CD4-positive, CD25-positive, alpha-beta regulatory T cell (primary cell): ENCODE measurements around the gene KANK2. TPM values are rescaled to one million over a fixed set of nuclear protein-coding genes. Genes with fewer than 3 reads are reported as not detected.
A peak's percentile ranks its signal among the peaks of the same experiment; 100 is the strongest.

ENCODE experiments used
- ATAC-seq, 2 donors: fragments of 150-1000 bp; cut with Tn5 transposase; one replicate each; pipeline ENCODE4 v1.10.0; 2021; ENCODE audit warnings: low read depth in 2 of 2, moderate number of reproducible peaks in 2 of 2, moderate library complexity in 1 of 2
- DNase-seq, 3 donors: peaks; one replicate each; pipeline versions ENCODE4 v3.0.0 to v3.0.0-alpha.2; 2012 to 2022; ENCODE audit warnings: mixed read lengths in 1 of 3
- H3K27ac ChIP-seq: one replicate; pipeline ENCODE4 v1.7.0; 2013; ENCODE audit warnings: mild to moderate bottlenecking, low read length; ENCODE audit not compliant: insufficient read depth, poor library complexity, severe bottlenecking
- H3K27me3 ChIP-seq: one replicate; pipeline ENCODE4 v1.7.0; 2013; ENCODE audit warnings: low read length; ENCODE audit not compliant: control insufficient read depth, insufficient read depth
- H3K36me3 ChIP-seq: one replicate; pipeline ENCODE4 v1.7.0; 2013; ENCODE audit warnings: mild to moderate bottlenecking, low read length, moderate library complexity; ENCODE audit not compliant: control insufficient read depth, insufficient read depth
- H3K4me1 ChIP-seq: 2 replicates; pipeline ENCODE4 v1.7.0; 2013; ENCODE audit warnings: mild to moderate bottlenecking, low read length; ENCODE audit not compliant: insufficient read depth, control insufficient read depth, poor library complexity, severe bottlenecking
- H3K4me3 ChIP-seq: one replicate; pipeline ENCODE4 v1.7.0; 2013; ENCODE audit warnings: low read depth, mild to moderate bottlenecking, low read length, moderate library complexity
- H3K9me3 ChIP-seq, 2 experiments: 1 replicate in 1 of 2; 2 replicates in 1 of 2; pipeline ENCODE4 v1.7.0; 2013; ENCODE audit warnings: low read length in 2 of 2, mild to moderate bottlenecking in 1 of 2, moderate library complexity in 1 of 2; ENCODE audit not compliant: control insufficient read depth in 2 of 2
- H3K27ac Mint-ChIP-seq, 3 donors: one replicate each; pipeline ENCODE4 v1.8.0; 2020 to 2022; ENCODE audit warnings: mild to moderate bottlenecking in 3 of 3, mixed read lengths in 3 of 3, moderate library complexity in 2 of 3
- H3K27me3 Mint-ChIP-seq: one replicate; pipeline ENCODE4 v1.8.0; 2022; ENCODE audit warnings: mild to moderate bottlenecking, mixed read lengths
- H3K36me3 Mint-ChIP-seq: one replicate; pipeline ENCODE4 v1.8.0; 2020; ENCODE audit warnings: mixed read lengths
- H3K4me1 Mint-ChIP-seq, 4 donors: one replicate each; pipeline ENCODE4 v1.8.0; 2020 to 2022; ENCODE audit warnings: mixed read lengths in 4 of 4, mild to moderate bottlenecking in 1 of 4
- H3K4me3 Mint-ChIP-seq, 4 donors: one replicate each; pipeline ENCODE4 v1.8.0; 2020 to 2022; ENCODE audit warnings: mild to moderate bottlenecking in 4 of 4, mixed read lengths in 4 of 4, moderate library complexity in 3 of 4
- H3K9me3 Mint-ChIP-seq, 7 donors: one replicate each; pipeline ENCODE4 v1.8.0; 2020 to 2022; ENCODE audit warnings: mixed read lengths in 7 of 7, mild to moderate bottlenecking in 3 of 7, moderate library complexity in 2 of 7
- polyA plus RNA-seq, 4 donors: library from polyadenylated mRNA; unstranded; fragments of 300-500 nt; fragmentation: Illumina TruSeq; gene quantifications; one replicate each; pipeline ENCODE4 v1.2.3, GENCODE V29; 2021
- total RNA-seq: library from RNA; stranded (reverse); gene quantifications from one replicate; pipeline ENCODE4 v1.2.3, GENCODE V29; 2022

Gene KANK2
- total and polyA plus RNA-seq, 5 donors from 2014 or later: 0.16 to 0.74 (median 0.40) TPM; not detected in 1

- H3K27me3 Mint-ChIP-seq: no peaks in the 10 kb centered on the region
- Histone ChIP-seq H3K27me3 (no peaks in the 10 kb centered on the region), H3K4me1 (no peaks in the 10 kb centered on the region), H3K27ac (no peak within 1 kb of the TSS), H3K9me3 (peaks cover 6 to 15% of the 10 kb centered on the region in 2 experiments), H3K4me3 (no peak within 1 kb of the TSS), H3K36me3 (no peaks in the 10 kb centered on the region)
- DNase-seq (no peak), ATAC-seq (no peak)
- no peak within 1 kb of the TSS for H3K27ac Mint-ChIP-seq
- H3K4me3 Mint-ChIP-seq: no peak within 1 kb of the TSS
- H3K4me1 Mint-ChIP-seq: peaks cover 0 to 8% (median 3%) of the 10 kb centered on the region in 4 donors
- no peaks in the 10 kb centered on the region for H3K36me3 Mint-ChIP-seq
- H3K9me3 Mint-ChIP-seq: peaks cover 0 to 11% (median 3%) of the 10 kb centered on the region in 7 donors
Measured at GRCh38 chr19:11239377-11240000, 42.1 kb upstream of the KANK2 start, which contains the start of gene ANGPTL8. Gene ANGPTL8 (plus strand): TSS chr19:11239619. CDS start chr19:11239638, 19 bp downstream.

GRCh38 chr19:11238781-11239376 is 41.5 kb upstream of the KANK2 start:
- H3K27me3 Mint-ChIP-seq: no peaks in the 10 kb centered on the region
- no peaks in the 10 kb centered on the region for H3K36me3 ChIP-seq
- H3K4me1 Mint-ChIP-seq: peaks cover 0 to 8% (median 3%) of the 10 kb centered on the region in 4 donors
- peaks cover 6 to 15% of the 10 kb centered on the region in 2 experiments for H3K9me3 ChIP-seq
- H3K27me3 ChIP-seq: no peaks in the 10 kb centered on the region
- H3K27ac ChIP-seq: no peak overlapping the region
- DNase-seq (no peak), ATAC-seq (no peak)
- no peak overlapping the region for H3K27ac Mint-ChIP-seq
- H3K4me1 ChIP-seq: no peaks in the 10 kb centered on the region
- H3K9me3 Mint-ChIP-seq: peaks cover 0 to 11% (median 3%) of the 10 kb centered on the region in 7 donors
- H3K36me3 Mint-ChIP-seq: no peaks in the 10 kb centered on the region
- H3K4me3 Mint-ChIP-seq: no peak overlapping the region
- H3K4me3 ChIP-seq: no peak overlapping the region

- Mint-ChIP-seq H3K9me3 (peaks cover 0 to 11% (median 3%) of the 10 kb centered on the region in 7 donors), H3K36me3 (no peaks in the 10 kb centered on the region), H3K27me3 (no peaks in the 10 kb centered on the region), H3K4me3 (no peak overlapping the region), H3K4me1 (no peaks in the 10 kb centered on the region), H3K27ac (no peak overlapping the region)
- Histone ChIP-seq H3K4me3 (no peak overlapping the region), H3K9me3 (peaks cover 6 to 15% of the 10 kb centered on the region in 2 experiments), H3K27me3 (no peaks in the 10 kb centered on the region), H3K27ac (no peak overlapping the region), H3K36me3 (no peaks in the 10 kb centered on the region), H3K4me1 (no peaks in the 10 kb centered on the region)
- DNase-seq: no peak
- no peak for ATAC-seq
Measured at GRCh38 chr19:11238041-11238440, 40.7 kb upstream of the KANK2 start.

GRCh38 chr19:11237321-11237720 is 40.0 kb upstream of the KANK2 start:
- no peaks in the 10 kb centered on the region for H3K4me1 Mint-ChIP-seq
- no peak for ATAC-seq

GRCh38 chr19:11236324-11237301 is 39.3 kb upstream of the KANK2 start:
- Histone ChIP-seq H3K27ac (no peak overlapping the region), H3K9me3 (peaks cover 6 to 15% of the 10 kb centered on the region in 2 experiments), H3K36me3 (no peaks in the 10 kb centered on the region), H3K4me1 (no peaks in the 10 kb centered on the region), H3K27me3 (no peaks in the 10 kb centered on the region), H3K4me3 (no peak overlapping the region)
- no peaks in the 10 kb centered on the region for H3K27me3 Mint-ChIP-seq
- no peaks in the 10 kb centered on the region for H3K36me3 Mint-ChIP-seq
- H3K9me3 Mint-ChIP-seq: peaks cover 0 to 11% (median 2%) of the 10 kb centered on the region in 7 donors
- no peaks in the 10 kb centered on the region for H3K4me1 Mint-ChIP-seq
- peak overlapping the region in 1 of 3 donors; percentile 74 for H3K27ac Mint-ChIP-seq
- no peak overlapping the region for H3K4me3 Mint-ChIP-seq
- ATAC-seq (no peak), DNase-seq (no peak)

More at GRCh38 chr19:11237321-11237720, 40.0 kb upstream of the KANK2 start:
- H3K4me1 ChIP-seq: no peaks in the 10 kb centered on the region
- no peak for DNase-seq
- no peaks in the 10 kb centered on the region for H3K27me3 ChIP-seq
- no peaks in the 10 kb centered on the region for H3K36me3 ChIP-seq
- Mint-ChIP-seq H3K27ac (peak overlapping the region in 1 of 3 donors; percentile 74), H3K36me3 (no peaks in the 10 kb centered on the region), H3K9me3 (peaks cover 0 to 11% (median 2%) of the 10 kb centered on the region in 7 donors), H3K4me3 (no peak overlapping the region), H3K27me3 (no peaks in the 10 kb centered on the region)
- no peak overlapping the region for H3K27ac ChIP-seq
- H3K9me3 ChIP-seq: peaks cover 6 to 15% of the 10 kb centered on the region in 2 experiments
- H3K4me3 ChIP-seq: no peak overlapping the region

GRCh38 chr19:11234486-11235075 is 37.2 kb upstream of the KANK2 start:
- H3K4me3 Mint-ChIP-seq: no peak overlapping the region
- no peaks in the 10 kb centered on the region for H3K4me1 Mint-ChIP-seq
- no peak overlapping the region for H3K4me3 ChIP-seq
- H3K27ac ChIP-seq: no peak overlapping the region
- no peak overlapping the region for H3K27ac Mint-ChIP-seq
- H3K36me3 ChIP-seq: no peaks in the 10 kb centered on the region
- H3K27me3 ChIP-seq: no peaks in the 10 kb centered on the region
- H3K9me3 ChIP-seq: peaks cover 6 to 15% of the 10 kb centered on the region in 2 experiments
- no peaks in the 10 kb centered on the region for H3K36me3 Mint-ChIP-seq
- no peak for ATAC-seq
- H3K4me1 ChIP-seq: no peaks in the 10 kb centered on the region
- peaks cover 0 to 11% (median 3%) of the 10 kb centered on the region in 7 donors for H3K9me3 Mint-ChIP-seq
- no peak for DNase-seq
- H3K27me3 Mint-ChIP-seq: no peaks in the 10 kb centered on the region

- no peaks in the 10 kb centered on the region for H3K9me3 ChIP-seq
- ATAC-seq (no peak), DNase-seq (no peak)
- no peaks in the 10 kb centered on the region for H3K4me1 Mint-ChIP-seq
- no peak overlapping the region for H3K27ac ChIP-seq
- no peaks in the 10 kb centered on the region for H3K36me3 ChIP-seq
- no peak overlapping the region for H3K27ac Mint-ChIP-seq
- H3K4me3 ChIP-seq: no peak overlapping the region
- H3K27me3 ChIP-seq: no peaks in the 10 kb centered on the region
- H3K27me3 Mint-ChIP-seq: no peaks in the 10 kb centered on the region
- no peak overlapping the region for H3K4me3 Mint-ChIP-seq
- no peaks in the 10 kb centered on the region for H3K4me1 ChIP-seq
- H3K36me3 Mint-ChIP-seq: no peaks in the 10 kb centered on the region
- peaks cover 0 to 4% (median 0%) of the 10 kb centered on the region in 7 donors for H3K9me3 Mint-ChIP-seq
Measured at GRCh38 chr19:11233073-11233472, 35.7 kb upstream of the KANK2 start.
